ENCODE results near the gene LRRC3.

LRRC3 gene

DNA sequence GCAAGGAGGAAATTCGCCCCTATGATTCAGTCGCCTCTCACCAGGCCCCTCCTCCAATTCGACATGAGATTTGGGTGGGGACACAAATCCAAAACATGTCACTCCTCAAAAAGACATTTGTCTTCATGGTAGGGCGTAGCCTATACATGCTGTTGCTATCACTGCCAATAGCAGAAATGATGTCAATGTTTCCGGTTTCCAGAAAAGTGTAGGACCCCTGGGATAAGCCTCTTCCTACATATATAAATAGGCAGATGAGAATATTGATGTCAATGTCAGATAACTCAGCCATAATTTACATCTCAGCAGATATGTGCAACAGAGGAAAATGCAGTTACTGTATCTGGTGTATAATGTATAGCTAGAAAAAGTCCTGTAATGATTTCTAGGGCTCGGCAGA, 16.7 kb downstream of the LRRC3 start:
- H2AFZ ChIP-seq (ENCODE audit: low read depth, low read length): no peak overlapping the region
- no peak overlapping the region for H4K8ac ChIP-seq (ENCODE audit: low read length)
- H3K27ac ChIP-seq (ENCODE audit: low read length, poor library complexity, severe bottlenecking): no peak overlapping the region
- H3K14ac ChIP-seq (ENCODE audit: low read length in 2 of 2): no peak overlapping the region
- no peak overlapping the region for H2AK5ac ChIP-seq (ENCODE audit: low read length, severe bottlenecking)
- no peak overlapping the region for H3K4me2 ChIP-seq (ENCODE audit: low read length, poor library complexity, severe bottlenecking)
- no peak overlapping the region for H2BK120ac ChIP-seq (ENCODE audit: low read depth, low read length)
- no peak overlapping the region for H3K4ac ChIP-seq (ENCODE audit: low read depth in 1 of 2, low read length in 2 of 2)
- no peak overlapping the region for H2BK15ac ChIP-seq (ENCODE audit: low read depth, poor library complexity, severe bottlenecking)
- no peak overlapping the region for H3K9ac ChIP-seq (ENCODE audit: low read length)
- no peak overlapping the region for H3K4me3 ChIP-seq (ENCODE audit: insufficient read depth in 1 of 2, low read depth in 1 of 2, low read length in 2 of 2)
- peaks cover 0 to 13% of the 10 kb centered on the region in 2 experiments for H3K27me3 ChIP-seq (ENCODE audit: control insufficient read depth in 1 of 2, insufficient read depth in 1 of 2, low read length in 2 of 2)
- no peaks in the 10 kb centered on the region for H3K9me3 ChIP-seq (ENCODE audit: control insufficient read depth, low read length)
- H4K91ac ChIP-seq (ENCODE audit: low read length): no peak overlapping the region
- no peak overlapping the region for H2BK12ac ChIP-seq (ENCODE audit: low read length in 2 of 2)
- no peak for DNase-seq
- no peaks in the 10 kb centered on the region for H3K4me1 ChIP-seq (ENCODE audit: control insufficient read depth, insufficient read depth, low read depth, low read length)
- H3K79me1 ChIP-seq (replicated peaks; ENCODE audit: low read length, poor library complexity, severe bottlenecking): no peaks in the 10 kb centered on the region
- H3K36me3 ChIP-seq (ENCODE audit: control insufficient read depth in 1 of 2, insufficient read depth in 2 of 2, low read depth in 1 of 2, low read length in 2 of 2): no peaks in the 10 kb centered on the region
- H2BK5ac ChIP-seq (ENCODE audit: low read depth, low read length, poor library complexity, severe bottlenecking): no peak overlapping the region
- no peak overlapping the region for H3K18ac ChIP-seq (ENCODE audit: low read depth in 1 of 2, low read length in 2 of 2)
- no peak overlapping the region for H3K23ac ChIP-seq (ENCODE audit: low read length in 2 of 2)
- WGBS: 75% methylated on average over 5 of the region's 6 CpGs

DNA sequence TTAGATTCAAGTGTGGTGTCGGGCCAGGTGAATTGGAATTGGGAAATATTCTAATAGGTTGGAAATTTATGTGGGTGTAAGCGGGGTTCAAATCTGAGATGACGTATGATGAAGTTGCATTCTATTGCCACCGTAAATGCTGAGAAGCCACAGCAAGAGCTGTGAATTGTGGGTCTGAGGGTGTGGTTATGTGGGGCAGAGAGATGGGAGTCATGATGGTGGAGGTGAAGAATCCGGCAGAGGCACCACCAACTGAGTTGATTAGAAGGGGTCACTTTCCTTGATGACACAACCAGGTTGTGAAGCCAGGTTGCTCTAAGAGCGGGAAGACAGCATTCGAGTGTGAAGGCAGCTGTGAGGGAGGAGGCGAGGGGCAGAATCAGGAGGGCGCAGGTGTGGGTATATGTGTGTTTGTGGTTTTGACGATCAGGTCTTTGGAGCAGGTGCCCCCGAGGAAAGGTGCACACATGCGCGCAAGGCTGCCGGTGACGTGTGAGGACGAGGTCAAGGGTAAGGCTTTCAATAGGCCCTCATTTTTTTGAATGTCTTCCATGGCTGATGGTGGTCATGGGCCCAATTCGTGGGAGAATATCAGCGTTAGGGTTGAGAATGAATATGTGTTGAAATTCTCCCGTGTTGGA, 18.7 kb downstream of the LRRC3 start:
- H3K4me3 ChIP-seq (ENCODE audit: insufficient read depth in 1 of 2, low read depth in 1 of 2, low read length in 2 of 2): no peak overlapping the region
- H3K9me3 ChIP-seq (ENCODE audit: control insufficient read depth, low read length): no peaks in the 10 kb centered on the region
- no peak overlapping the region for H2BK12ac ChIP-seq (ENCODE audit: low read length in 2 of 2)
- H3K79me1 ChIP-seq (replicated peaks; ENCODE audit: low read length, poor library complexity, severe bottlenecking): no peaks in the 10 kb centered on the region
- H3K9ac ChIP-seq (ENCODE audit: low read length): no peak overlapping the region
- no peak overlapping the region for H2BK120ac ChIP-seq (ENCODE audit: low read depth, low read length)
- no peak overlapping the region for H2AK5ac ChIP-seq (ENCODE audit: low read length, severe bottlenecking)
- H3K27ac ChIP-seq (ENCODE audit: low read length, poor library complexity, severe bottlenecking): no peak overlapping the region
- H3K4me2 ChIP-seq (ENCODE audit: low read length, poor library complexity, severe bottlenecking): no peak overlapping the region
- 90% methylated on average over 18 of the region's 19 CpGs for WGBS
- H4K91ac ChIP-seq (ENCODE audit: low read length): no peak overlapping the region
- no peaks in the 10 kb centered on the region for H3K36me3 ChIP-seq (ENCODE audit: control insufficient read depth in 1 of 2, insufficient read depth in 2 of 2, low read depth in 1 of 2, low read length in 2 of 2)
- no peaks in the 10 kb centered on the region for H3K4me1 ChIP-seq (ENCODE audit: control insufficient read depth, insufficient read depth, low read depth, low read length)
- no peak for DNase-seq
- H3K14ac ChIP-seq (ENCODE audit: low read length in 2 of 2): no peak overlapping the region
- peaks cover 3 to 16% of the 10 kb centered on the region in 2 experiments for H3K27me3 ChIP-seq (ENCODE audit: control insufficient read depth in 1 of 2, insufficient read depth in 1 of 2, low read length in 2 of 2)
- H3K4ac ChIP-seq (ENCODE audit: low read depth in 1 of 2, low read length in 2 of 2): no peak overlapping the region
- H2BK5ac ChIP-seq (ENCODE audit: low read depth, low read length, poor library complexity, severe bottlenecking): no peak overlapping the region
- no peak overlapping the region for H2BK15ac ChIP-seq (ENCODE audit: low read depth, poor library complexity, severe bottlenecking)
- H4K8ac ChIP-seq (ENCODE audit: low read length): no peak overlapping the region
- H3K23ac ChIP-seq (ENCODE audit: low read length in 2 of 2): no peak overlapping the region
- no peak overlapping the region for H3K18ac ChIP-seq (ENCODE audit: low read depth in 1 of 2, low read length in 2 of 2)
- no peak overlapping the region for H2AFZ ChIP-seq (ENCODE audit: low read depth, low read length)

DNA sequence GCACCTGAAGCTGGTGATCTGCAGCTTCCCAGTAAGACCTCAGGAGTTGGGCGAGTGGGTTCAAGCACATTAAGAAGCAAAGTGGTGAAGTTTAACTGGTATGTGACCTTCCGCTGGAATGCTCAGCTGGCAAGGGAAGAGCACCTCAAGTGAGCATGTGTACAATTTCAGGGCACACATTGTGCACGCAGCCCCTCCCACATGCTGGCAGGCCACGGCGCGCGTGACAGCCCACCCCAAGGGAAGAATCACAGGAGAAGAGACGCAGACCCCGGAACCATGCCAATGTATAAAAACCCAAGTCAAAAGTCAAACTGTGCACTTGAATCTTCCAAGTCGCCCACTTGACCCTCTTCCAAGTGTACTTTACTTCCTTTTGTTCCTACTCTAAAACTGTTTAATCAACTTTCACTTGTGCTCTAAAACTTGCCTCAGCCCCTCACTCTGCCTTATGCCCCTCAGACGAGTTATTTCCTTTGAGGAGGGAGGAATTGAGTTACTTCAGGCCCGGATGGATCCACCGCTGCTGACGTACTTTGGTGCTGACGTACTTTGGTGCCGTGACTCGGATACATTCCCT, 20.0 kb downstream of the LRRC3 start:
- H2AK5ac ChIP-seq (ENCODE audit: low read length, severe bottlenecking): no peak overlapping the region
- H2BK12ac ChIP-seq (ENCODE audit: low read length in 2 of 2): no peak overlapping the region
- no peaks in the 10 kb centered on the region for H3K4me1 ChIP-seq (ENCODE audit: control insufficient read depth, insufficient read depth, low read depth, low read length)
- no peak overlapping the region for H2BK5ac ChIP-seq (ENCODE audit: low read depth, low read length, poor library complexity, severe bottlenecking)
- H3K23ac ChIP-seq (ENCODE audit: low read length in 2 of 2): no peak overlapping the region
- no peak overlapping the region for H4K91ac ChIP-seq (ENCODE audit: low read length)
- H2AFZ ChIP-seq (ENCODE audit: low read depth, low read length): no peak overlapping the region
- H3K4me2 ChIP-seq (ENCODE audit: low read length, poor library complexity, severe bottlenecking): no peak overlapping the region
- DNase-seq: no peak
- no peak overlapping the region for H2BK15ac ChIP-seq (ENCODE audit: low read depth, poor library complexity, severe bottlenecking)
- no peak overlapping the region for H3K4ac ChIP-seq (ENCODE audit: low read depth in 1 of 2, low read length in 2 of 2)
- no peaks in the 10 kb centered on the region for H3K79me1 ChIP-seq (replicated peaks; ENCODE audit: low read length, poor library complexity, severe bottlenecking)
- H3K18ac ChIP-seq (ENCODE audit: low read depth in 1 of 2, low read length in 2 of 2): no peak overlapping the region
- no peak overlapping the region for H2BK120ac ChIP-seq (ENCODE audit: low read depth, low read length)
- H3K14ac ChIP-seq (ENCODE audit: low read length in 2 of 2): no peak overlapping the region
- no peak overlapping the region for H3K27ac ChIP-seq (ENCODE audit: low read length, poor library complexity, severe bottlenecking)
- no peaks in the 10 kb centered on the region for H3K36me3 ChIP-seq (ENCODE audit: control insufficient read depth in 1 of 2, insufficient read depth in 2 of 2, low read depth in 1 of 2, low read length in 2 of 2)
- no peak overlapping the region for H3K4me3 ChIP-seq (ENCODE audit: insufficient read depth in 1 of 2, low read depth in 1 of 2, low read length in 2 of 2)
- H4K8ac ChIP-seq (ENCODE audit: low read length): no peak overlapping the region
- H3K27me3 ChIP-seq (ENCODE audit: control insufficient read depth in 1 of 2, insufficient read depth in 1 of 2, low read length in 2 of 2): peaks cover 3 to 16% of the 10 kb centered on the region in 2 experiments
- H3K9ac ChIP-seq (ENCODE audit: low read length): no peak overlapping the region
- WGBS: 91% methylated on average over 17 of the region's 17 CpGs
- H3K9me3 ChIP-seq (ENCODE audit: control insufficient read depth, low read length): no peaks in the 10 kb centered on the region

DNA sequence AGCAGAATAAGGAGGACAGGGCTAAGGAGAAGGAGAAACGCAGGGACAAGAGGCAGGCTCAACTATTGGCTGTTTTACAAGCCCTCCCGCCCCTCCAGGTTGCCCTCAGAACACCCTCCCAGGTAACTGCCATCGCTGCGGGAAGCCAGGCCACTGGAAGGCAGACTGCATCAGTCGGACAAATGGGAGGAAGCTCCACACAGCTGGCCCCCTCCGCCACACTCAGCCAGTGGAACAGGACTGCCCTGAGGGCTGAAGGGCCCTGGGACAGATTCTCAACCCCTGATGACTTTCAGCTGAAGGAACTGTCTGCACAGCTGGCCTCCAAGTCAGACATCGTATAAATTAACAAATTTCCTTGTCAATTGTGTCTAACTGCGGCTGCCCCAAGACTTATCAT, 21.8 kb downstream of the LRRC3 start:
- H2BK120ac ChIP-seq (ENCODE audit: low read depth, low read length): no peak overlapping the region
- H3K9ac ChIP-seq (ENCODE audit: low read length): no peak overlapping the region
- H3K18ac ChIP-seq (ENCODE audit: low read depth in 1 of 2, low read length in 2 of 2): no peak overlapping the region
- no peak overlapping the region for H3K27ac ChIP-seq (ENCODE audit: low read length, poor library complexity, severe bottlenecking)
- no peak overlapping the region for H2BK15ac ChIP-seq (ENCODE audit: low read depth, poor library complexity, severe bottlenecking)
- no peak overlapping the region for H4K8ac ChIP-seq (ENCODE audit: low read length)
- no peak overlapping the region for H3K4ac ChIP-seq (ENCODE audit: low read depth in 1 of 2, low read length in 2 of 2)
- no peak overlapping the region for H3K23ac ChIP-seq (ENCODE audit: low read length in 2 of 2)
- no peak overlapping the region for H3K4me2 ChIP-seq (ENCODE audit: low read length, poor library complexity, severe bottlenecking)
- peaks cover 6 to 16% of the 10 kb centered on the region in 2 experiments for H3K27me3 ChIP-seq (ENCODE audit: control insufficient read depth in 1 of 2, insufficient read depth in 1 of 2, low read length in 2 of 2)
- H2BK5ac ChIP-seq (ENCODE audit: low read depth, low read length, poor library complexity, severe bottlenecking): no peak overlapping the region
- H3K9me3 ChIP-seq (ENCODE audit: control insufficient read depth, low read length): no peaks in the 10 kb centered on the region
- no peak overlapping the region for H2BK12ac ChIP-seq (ENCODE audit: low read length in 2 of 2)
- no peak overlapping the region for H2AFZ ChIP-seq (ENCODE audit: low read depth, low read length)
- no peaks in the 10 kb centered on the region for H3K79me1 ChIP-seq (replicated peaks; ENCODE audit: low read length, poor library complexity, severe bottlenecking)
- H2AK5ac ChIP-seq (ENCODE audit: low read length, severe bottlenecking): no peak overlapping the region
- WGBS: 77% methylated on average over 7 of the region's 8 CpGs
- DNase-seq: no peak
- no peaks in the 10 kb centered on the region for H3K36me3 ChIP-seq (ENCODE audit: control insufficient read depth in 1 of 2, insufficient read depth in 2 of 2, low read depth in 1 of 2, low read length in 2 of 2)
- no peaks in the 10 kb centered on the region for H3K4me1 ChIP-seq (ENCODE audit: control insufficient read depth, insufficient read depth, low read depth, low read length)
- no peak overlapping the region for H3K4me3 ChIP-seq (ENCODE audit: insufficient read depth in 1 of 2, low read depth in 1 of 2, low read length in 2 of 2)
- H4K91ac ChIP-seq (ENCODE audit: low read length): no peak overlapping the region
- no peak overlapping the region for H3K14ac ChIP-seq (ENCODE audit: low read length in 2 of 2)
